ENCODE results near the gene POLRMT. TPM values are rescaled to one million over a fixed set of nuclear protein-coding genes. Genes with fewer than 3 reads are reported as not detected.

POLRMT gene
- total RNA-seq, 2 donors from 2014 or later = 34.7 to 106 TPM

GRCh38 chr19:591099-591958, 42.0 kb downstream of the POLRMT start:
- DNase-seq (ENCODE audit: low spot score) = no peak
- Histone ChIP-seq H3K9me3 (no peaks in the 10 kb centered on the region), H3K36me3 (no peaks in the 10 kb centered on the region), H3K4me1 (replicated peaks) (peaks cover 5% of the 10 kb centered on the region), H3K27me3 (replicated peaks; ENCODE audit: insufficient read depth) (peaks cover 9% of the 10 kb centered on the region), H3K4me3 (no peak overlapping the region), H3K27ac (no peak overlapping the region)
- WGBS = 32% methylated on average over 64 of the region's 75 CpGs
- intact Hi-C loops (cut with DNase I) = no loop called here
- TF ChIP-seq POLR2A (IDR thresholded peaks at IDR 0.05) (no peak), CTCF (IDR thresholded peaks at IDR 0.05) (no peak), POLR2AphosphoS5 (IDR thresholded peaks at IDR 0.05) (no peak)

GRCh38 chr19:590750-591098, 42.6 kb downstream of the POLRMT start:
- Histone ChIP-seq H3K36me3 (no peaks in the 10 kb centered on the region), H3K27ac (no peak overlapping the region), H3K9me3 (no peaks in the 10 kb centered on the region), H3K4me1 (replicated peaks) (peaks cover 5% of the 10 kb centered on the region), H3K4me3 (peak overlapping the region in 1 of 2 donors; percentile 21), H3K27me3 (replicated peaks; ENCODE audit: insufficient read depth) (peaks cover 9% of the 10 kb centered on the region)
- DNase-seq (ENCODE audit: low spot score) = no peak
- TF ChIP-seq POLR2AphosphoS5 (IDR thresholded peaks at IDR 0.05) (no peak), CTCF (IDR thresholded peaks at IDR 0.05) (no peak), POLR2A (IDR thresholded peaks at IDR 0.05) (no peak)
- 11% methylated on average over 26 of the region's 41 CpGs for WGBS
- intact Hi-C loops (cut with DNase I) = no loop called here

GRCh38 chr19:590396-590745, 43.0 kb downstream of the POLRMT start:
- Histone ChIP-seq H3K9me3 (no peaks in the 10 kb centered on the region), H3K36me3 (no peaks in the 10 kb centered on the region), H3K27ac (no peak overlapping the region), H3K4me1 (replicated peaks) (peaks cover 5% of the 10 kb centered on the region), H3K4me3 (peak overlapping the region; percentile 5 to 21), H3K27me3 (replicated peaks; ENCODE audit: insufficient read depth) (peaks cover 9% of the 10 kb centered on the region)
- DNase-seq (ENCODE audit: low spot score) = no peak
- intact Hi-C loops (cut with DNase I) = no loop called here
- 0% methylated on average over 5 of the region's 50 CpGs for WGBS
- TF ChIP-seq POLR2A (IDR thresholded peaks at IDR 0.05) (no peak), CTCF (IDR thresholded peaks at IDR 0.05) (no peak), POLR2AphosphoS5 (IDR thresholded peaks at IDR 0.05) (no peak)

- H3K27ac ChIP-seq = no peak within 1 kb of the TSS
- H3K4me3 ChIP-seq = peak within 1 kb of the TSS; percentile 5 to 21
- intact Hi-C loops (cut with DNase I) = no loop called here
- no peak for TF ChIP-seq CTCF (IDR thresholded peaks at IDR 0.05)
- no peak for TF ChIP-seq POLR2AphosphoS5 (IDR thresholded peaks at IDR 0.05)
- no peak for TF ChIP-seq POLR2A (IDR thresholded peaks at IDR 0.05)
- WGBS = under 1% methylated on average over 48 of the region's 132 CpGs
- H3K4me1 ChIP-seq (replicated peaks) = peaks cover 5% of the 10 kb centered on the region
- no peaks in the 10 kb centered on the region for H3K9me3 ChIP-seq
- peaks cover 9% of the 10 kb centered on the region for H3K27me3 ChIP-seq (replicated peaks; ENCODE audit: insufficient read depth)
- no peaks in the 10 kb centered on the region for H3K36me3 ChIP-seq
- DNase-seq (ENCODE audit: low spot score) = no peak
Observed at GRCh38 chr19:589693-590395, 43.5 kb downstream of the POLRMT start, which contains the start of gene HCN2. TSS of gene HCN2 (plus strand) at chr19:589881. CDS start at chr19:589946, 65 bp downstream.

Data from prostate gland (tissue), 2 donors.